NCI-H2029 (cell line): Measurements from ENCODE around the gene GAS7.

Source experiments
- DNase-seq: peaks from one replicate; lab custom pipeline; 2025; lab: John Stamatoyannopoulos, UW

The GAS7 gene

GRCh38 chr17:9981344-9981915 is 217.0 kb downstream of the GAS7 start:
- DNase-seq = no peak

- DNase-seq = no peak
These were observed 218.9 kb downstream of the GAS7 start for GRCh38 chr17:9979463-9979995.

GRCh38 chr17:9977180-9977575 is 221.2 kb downstream of the GAS7 start:
- DNase-seq = no peak

- no peak for DNase-seq
These were observed 221.9 kb downstream of the GAS7 start for GRCh38 chr17:9976283-9977179.

- DNase-seq = no peak
These were observed 223.7 kb downstream of the GAS7 start for GRCh38 chr17:9974448-9975381.

- DNase-seq = no peak
These were observed 224.5 kb downstream of the GAS7 start for GRCh38 chr17:9973669-9974447.

GRCh38 chr17:9971991-9972390 is 226.4 kb downstream of the GAS7 start:
- DNase-seq = no peak

- DNase-seq = no peak
These were observed 229.0 kb downstream of the GAS7 start for GRCh38 chr17:9969301-9969935.

- no peak for DNase-seq
These were observed 229.5 kb downstream of the GAS7 start for GRCh38 chr17:9968881-9969280.

- no peak for DNase-seq
These were observed 230.4 kb downstream of the GAS7 start for GRCh38 chr17:9968008-9968407.

- no peak for DNase-seq
These were observed 238.9 kb downstream of the GAS7 start for GRCh38 chr17:9959377-9959981.

- DNase-seq = no peak
These were observed 239.7 kb downstream of the GAS7 start for GRCh38 chr17:9958586-9959281.

- no peak for DNase-seq
These were observed 241.2 kb downstream of the GAS7 start for GRCh38 chr17:9957244-9957643.

- DNase-seq = no peak
These were observed 241.8 kb downstream of the GAS7 start for GRCh38 chr17:9956474-9957131.

- no peak for DNase-seq
These were observed 244.9 kb downstream of the GAS7 start for GRCh38 chr17:9953492-9953891.

GRCh38 chr17:9951803-9952202 is 246.6 kb downstream of the GAS7 start:
- DNase-seq = no peak

- no peak for DNase-seq
These were observed 249.5 kb downstream of the GAS7 start for GRCh38 chr17:9948928-9949327.

GRCh38 chr17:9944704-9945103 is 253.7 kb downstream of the GAS7 start:
- DNase-seq = no peak

- no peak for DNase-seq
These were observed 255.1 kb downstream of the GAS7 start for GRCh38 chr17:9943343-9943742.
